RPMI8226 (cell line): ENCODE data around the gene SLC5A10.
"Not testable (repeated sequence)": the region's sequence is repeated elsewhere in the genome, so short reads cannot be mapped to it uniquely, and the experiment has no call there.

Source experiments
- DNase-seq: peaks from one replicate; pipeline ENCODE4 v3.0.0-alpha.2; 2015

SLC5A10 gene

GRCh38 chr17:18948476-18949006 lies 3.4 kb upstream of the SLC5A10 start:
- no peak for DNase-seq

- no peak for DNase-seq
Measured at GRCh38 chr17:18949566-18949965, 2.4 kb upstream of the SLC5A10 start.

GRCh38 chr17:18950346-18950745 lies 1.6 kb upstream of the SLC5A10 start:
- no peak for DNase-seq

- DNase-seq: no peak
Measured at GRCh38 chr17:18950944-18951905, 740 bp upstream of the SLC5A10 start.

- DNase-seq: no peak
Measured at GRCh38 chr17:18953231-18953728, 1.3 kb downstream of the SLC5A10 start.

- DNase-seq: no peak
Measured at GRCh38 chr17:18954321-18954720, 2.4 kb downstream of the SLC5A10 start.

- no peak for DNase-seq
Measured at GRCh38 chr17:18955009-18955408, 3.0 kb downstream of the SLC5A10 start.

GRCh38 chr17:18956021-18956420 lies 4.1 kb downstream of the SLC5A10 start:
- DNase-seq: not testable (repeated sequence)

- DNase-seq: no peak
Measured at GRCh38 chr17:18956581-18956980, 4.6 kb downstream of the SLC5A10 start.

- DNase-seq: no peak
Measured at GRCh38 chr17:18957831-18958230, 5.9 kb downstream of the SLC5A10 start.

- DNase-seq: no peak
Measured at GRCh38 chr17:18958611-18959010, 6.6 kb downstream of the SLC5A10 start.

- no peak for DNase-seq
Measured at GRCh38 chr17:18959071-18959844, 7.3 kb downstream of the SLC5A10 start.

GRCh38 chr17:18959845-18960240 lies 7.9 kb downstream of the SLC5A10 start:
- DNase-seq: no peak

GRCh38 chr17:18960241-18960665 lies 8.3 kb downstream of the SLC5A10 start:
- DNase-seq: no peak

GRCh38 chr17:18960803-18961511 lies 9.0 kb downstream of the SLC5A10 start:
- DNase-seq: peak; percentile 78

GRCh38 chr17:18961634-18962493 lies 9.9 kb downstream of the SLC5A10 start:
- no peak for DNase-seq

- DNase-seq: no peak
Measured at GRCh38 chr17:18962494-18962815, 10.5 kb downstream of the SLC5A10 start.

GRCh38 chr17:18963126-18964017 lies 11.4 kb downstream of the SLC5A10 start:
- DNase-seq: no peak

GRCh38 chr17:18964018-18964351 lies 12.0 kb downstream of the SLC5A10 start:
- no peak for DNase-seq

- no peak for DNase-seq
Measured at GRCh38 chr17:18964550-18964949, 12.6 kb downstream of the SLC5A10 start.
